Ramos (cell line): ENCODE results near the gene ACADSB.

Experiments used
- in situ Hi-C: fragments of 300-500 bp; cut with MboI; formaldehyde crosslinking; loops from one replicate; pipeline ENCODE4 v1.14.3; 2022; ENCODE audit warnings: low sequenced_read_pairs; ENCODE audit not compliant: unreplicated experiment

ACADSB gene

DNA sequence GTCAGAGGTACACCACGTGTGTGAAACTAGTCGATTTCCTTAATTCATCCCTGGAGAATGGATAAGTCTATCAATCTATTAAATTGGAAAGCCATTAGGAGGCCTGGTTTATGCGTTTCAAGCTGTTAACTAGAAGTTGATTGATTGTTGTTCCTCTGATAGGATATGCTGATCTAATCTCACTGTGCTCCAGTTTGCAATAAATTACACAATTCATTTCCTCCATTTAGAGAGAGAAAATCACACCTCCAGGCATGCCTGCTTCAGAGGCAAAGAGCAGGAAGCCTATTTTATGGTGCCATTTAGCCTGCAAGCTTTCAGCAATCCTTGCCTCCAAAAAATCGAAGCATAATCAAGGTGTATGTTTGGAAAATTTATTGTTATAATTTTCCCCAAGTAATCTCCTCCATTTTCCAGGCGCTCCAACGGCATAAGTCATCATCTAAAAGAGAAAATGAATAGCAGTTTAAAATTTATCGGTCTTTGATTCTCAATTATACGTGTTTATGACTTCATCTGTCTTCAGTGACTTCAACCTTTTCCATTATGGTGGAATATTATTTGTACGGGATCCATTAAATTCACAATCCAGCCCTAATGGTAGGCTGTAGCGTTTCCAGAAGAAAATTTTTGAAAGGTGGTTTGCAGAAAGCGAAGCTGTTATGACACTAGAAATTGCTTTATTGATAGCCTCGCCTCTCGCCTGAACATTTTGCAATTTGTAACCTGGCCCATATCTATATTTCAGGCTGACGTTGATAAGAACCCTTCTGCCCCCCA is 84.0 kb downstream of the ACADSB start:
- in situ Hi-C loops: no loop called here

GRCh38 chr10:123093489-123093888 is 84.7 kb downstream of the ACADSB start:
- in situ Hi-C loops: no loop called here

- in situ Hi-C loops: no loop called here
Measured at GRCh38 chr10:123096452-123096851, 87.6 kb downstream of the ACADSB start.

DNA sequence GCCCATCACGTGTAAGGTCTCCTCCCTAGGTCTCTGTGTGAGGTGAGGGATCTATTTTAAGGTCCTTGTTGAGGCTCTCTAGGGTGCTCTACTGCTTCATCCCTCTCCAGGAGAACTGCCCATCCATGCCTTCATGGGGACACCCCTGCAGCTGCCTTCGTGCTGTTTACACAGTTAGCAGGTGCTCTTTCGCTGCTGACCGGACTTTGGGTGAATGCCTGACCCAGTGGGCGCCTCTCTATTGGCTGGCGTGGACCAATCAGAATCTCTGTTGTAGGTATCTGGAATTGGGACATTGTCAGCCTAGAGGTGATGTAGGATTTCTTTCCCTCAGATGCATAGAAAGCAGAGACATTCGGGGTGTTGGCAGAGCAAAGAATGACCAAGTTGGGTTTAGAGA is 88.2 kb downstream of the ACADSB start:
- in situ Hi-C loops: no loop called here

DNA sequence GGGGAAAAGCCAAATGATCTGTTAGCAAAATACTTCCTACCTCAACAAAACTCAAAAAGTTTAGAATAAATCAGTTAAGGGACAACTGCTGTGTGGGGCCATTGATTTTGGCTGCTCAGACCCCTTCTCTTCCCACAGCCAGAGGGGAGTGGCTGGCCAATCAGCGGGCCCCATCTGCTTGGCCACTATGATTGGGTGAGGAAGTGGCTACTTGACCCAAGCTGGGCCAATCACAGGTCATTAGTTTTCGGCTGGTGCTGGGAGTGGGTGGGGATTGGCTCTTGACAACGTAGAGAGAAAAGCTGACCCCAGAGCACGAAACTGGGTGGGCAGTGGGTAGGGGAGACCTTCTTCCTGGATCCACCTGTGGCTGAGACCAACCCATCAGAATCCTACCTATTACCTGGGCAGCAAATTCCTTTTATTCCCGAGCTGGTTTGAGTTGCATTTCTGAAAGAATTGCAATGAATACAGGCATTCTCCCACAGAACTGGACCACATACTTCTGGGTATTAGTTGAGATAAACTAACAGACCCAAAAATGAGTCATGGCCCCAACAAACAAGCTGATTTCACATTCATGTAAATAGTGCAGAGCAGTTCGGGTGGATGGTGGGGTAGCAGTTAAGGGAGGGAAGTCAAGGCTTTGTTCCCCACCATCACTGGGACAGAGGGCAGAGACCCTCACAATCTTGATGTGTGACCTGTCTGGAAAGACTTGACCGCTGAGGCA is 91.4 kb downstream of the ACADSB start:
- in situ Hi-C loops: no loop called here

GRCh38 chr10:123101872-123102271 is 93.1 kb downstream of the ACADSB start:
- in situ Hi-C loops: no loop called here

- in situ Hi-C loops: no loop called here
Measured at GRCh38 chr10:123102673-123103072, 93.9 kb downstream of the ACADSB start.

DNA sequence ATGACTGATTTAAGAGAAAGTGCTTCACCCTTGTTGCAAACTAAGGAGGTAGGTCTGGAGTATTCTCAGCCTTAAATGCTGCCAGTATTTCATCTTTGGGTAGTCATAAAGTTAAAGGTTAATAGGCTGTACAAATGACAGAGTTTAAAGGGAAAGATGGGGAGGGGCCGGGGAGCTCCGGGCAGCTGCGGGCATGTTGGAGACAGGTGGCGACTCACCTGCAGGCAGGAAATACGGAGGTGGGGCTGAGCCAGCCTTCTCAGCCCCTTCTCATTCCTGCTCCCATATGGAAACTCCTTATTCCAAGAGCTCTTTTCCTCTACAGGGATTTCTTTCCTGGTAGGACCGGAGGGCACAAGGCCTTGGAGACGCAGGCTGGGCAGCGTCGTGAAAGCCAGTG is 95.1 kb downstream of the ACADSB start:
- in situ Hi-C loops: no loop called here
